Measurements from ENCODE around the gene LGALSL.

DNA sequence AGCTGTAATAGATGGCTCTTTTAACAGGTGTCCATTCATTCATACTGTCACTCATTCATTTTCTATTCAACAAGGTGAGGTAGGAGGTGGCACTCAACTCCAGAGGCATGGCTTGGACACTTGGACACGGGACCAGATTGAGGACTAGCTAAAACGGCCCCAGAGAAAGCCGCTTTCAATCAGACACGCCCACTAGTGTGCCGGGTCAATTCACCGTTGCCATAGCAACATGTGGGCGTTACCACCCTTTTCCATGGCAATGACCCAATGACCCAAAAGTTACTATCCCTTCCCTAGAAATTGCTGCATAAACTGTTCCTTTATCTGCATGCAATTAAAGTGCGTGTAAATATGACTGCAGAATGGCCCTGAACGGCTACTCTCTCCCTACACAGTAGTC, 49.2 kb upstream of the LGALSL start:
- TF ChIP-seq, protein P1, sequence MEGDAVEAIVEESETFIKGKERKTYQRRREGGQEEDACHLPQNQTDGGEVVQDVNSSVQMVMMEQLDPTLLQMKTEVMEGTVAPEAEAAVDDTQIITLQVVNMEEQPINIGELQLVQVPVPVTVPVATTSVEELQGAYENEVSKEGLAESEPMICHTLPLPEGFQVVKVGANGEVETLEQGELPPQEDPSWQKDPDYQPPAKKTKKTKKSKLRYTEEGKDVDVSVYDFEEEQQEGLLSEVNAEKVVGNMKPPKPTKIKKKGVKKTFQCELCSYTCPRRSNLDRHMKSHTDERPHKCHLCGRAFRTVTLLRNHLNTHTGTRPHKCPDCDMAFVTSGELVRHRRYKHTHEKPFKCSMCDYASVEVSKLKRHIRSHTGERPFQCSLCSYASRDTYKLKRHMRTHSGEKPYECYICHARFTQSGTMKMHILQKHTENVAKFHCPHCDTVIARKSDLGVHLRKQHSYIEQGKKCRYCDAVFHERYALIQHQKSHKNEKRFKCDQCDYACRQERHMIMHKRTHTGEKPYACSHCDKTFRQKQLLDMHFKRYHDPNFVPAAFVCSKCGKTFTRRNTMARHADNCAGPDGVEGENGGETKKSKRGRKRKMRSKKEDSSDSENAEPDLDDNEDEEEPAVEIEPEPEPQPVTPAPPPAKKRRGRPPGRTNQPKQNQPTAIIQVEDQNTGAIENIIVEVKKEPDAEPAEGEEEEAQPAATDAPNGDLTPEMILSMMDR (IDR thresholded peaks at IDR 0.05): no peak
- TF ChIP-seq POLR2A (IDR thresholded peaks at IDR 0.05): no peak
